Suprapubic skin (tissue), 4 donors: Measurements from ENCODE around the gene MCTP2. TPM values are rescaled to one million over a fixed set of nuclear protein-coding genes. Genes with fewer than 3 reads are reported as not detected.

ENCODE experiments used
- DNase-seq, 2 donors: peaks; one replicate each; pipeline ENCODE4 v3.0.0-alpha.2; 2019; ENCODE audit warnings: low spot score in 2 of 2
- H3K27ac ChIP-seq: fragments of 200-600 bp; sonication (generic); one replicate; pipeline ENCODE4 v1.5.1; 2019
- H3K27me3 ChIP-seq: fragments of 200-600 bp; sonication (generic); one replicate; pipeline ENCODE4 v1.5.1; 2019
- H3K36me3 ChIP-seq: fragments of 200-600 bp; sonication (generic); one replicate; pipeline ENCODE4 v1.5.1; 2019
- H3K4me1 ChIP-seq: fragments of 200-600 bp; sonication (generic); one replicate; pipeline ENCODE4 v1.5.1; 2019
- H3K4me3 ChIP-seq: fragments of 200-600 bp; sonication (generic); one replicate; pipeline ENCODE4 v1.5.1; 2019; ENCODE audit warnings: mild to moderate bottlenecking
- H3K9me3 ChIP-seq: fragments of 200-600 bp; sonication (generic); one replicate; pipeline ENCODE4 v1.5.1; 2019
- CTCF ChIP-seq, 2 donors: fragments of 200-600 bp in 1 of 2; fragments of 450-650 bp in 1 of 2; sonication (generic) in 1 of 2; IDR thresholded peaks; one replicate each; pipeline ENCODE4 v1.5.1; 2016 to 2019; ENCODE audit warnings: antibody characterized with exemption in 2 of 2, mild to moderate bottlenecking in 1 of 2, moderate library complexity in 1 of 2
- EP300 ChIP-seq: sonication (generic); formaldehyde crosslinking; IDR thresholded peaks from one replicate; pipeline ENCODE4 v1.6.1; 2017; ENCODE audit warnings: antibody characterized with exemption
- POLR2A ChIP-seq, 2 donors: fragments of 450-650 bp; IDR thresholded peaks; one replicate each; pipeline ENCODE4 v1.6.1; 2017; ENCODE audit warnings: antibody characterized with exemption in 2 of 2, mild to moderate bottlenecking in 2 of 2, moderate library complexity in 2 of 2
- POLR2AphosphoS5 ChIP-seq, 3 donors: sonication (generic); formaldehyde crosslinking; IDR thresholded peaks; one replicate each; pipeline ENCODE4 v1.6.1; 2017; ENCODE audit warnings: antibody characterized with exemption in 3 of 3
- WGBS: methylation state at CpG from one replicate; pipeline ENCODE4 v1.1.5; 2018; 5-methylcytosine and 5-hydroxymethylcytosine counted together
- total RNA-seq, 4 donors: library from RNA; depleted of rRNA; stranded (reverse); fragments of >200 nt; gene quantifications; one replicate each; pipeline ENCODE4 v1.1.0, GENCODE V29; 2016

Gene MCTP2
- total RNA-seq, 4 donors from 2014 or later = 17.2 to 41.8 (median 20.5) TPM

GRCh38 chr15:94348084-94348483, 116.7 kb downstream of the MCTP2 start:
- WGBS = 52% methylated on average over 2 of the region's 2 CpGs
- no peak overlapping the region for H3K4me3 ChIP-seq
- TF ChIP-seq CTCF (IDR thresholded peaks at IDR 0.05) = no peak
- TF ChIP-seq POLR2A (IDR thresholded peaks at IDR 0.05) = no peak
- TF ChIP-seq EP300 = no peak
- TF ChIP-seq POLR2AphosphoS5 (IDR thresholded peaks at IDR 0.05) = no peak

GRCh38 chr15:94351031-94351535, 119.7 kb downstream of the MCTP2 start:
- WGBS = 93% methylated on average over 1 of the region's 1 CpG
- Histone ChIP-seq H3K9me3 (no peaks in the 10 kb centered on the region), H3K27ac (no peak overlapping the region), H3K27me3 (no peaks in the 10 kb centered on the region), H3K4me1 (no peaks in the 10 kb centered on the region), H3K4me3 (no peak overlapping the region), H3K36me3 (peaks cover 10% of the 10 kb centered on the region)
- no peak for DNase-seq
- TF ChIP-seq POLR2AphosphoS5 (IDR thresholded peaks at IDR 0.05) = no peak
- no peak for TF ChIP-seq CTCF (IDR thresholded peaks at IDR 0.05)
- TF ChIP-seq POLR2A (IDR thresholded peaks at IDR 0.05) = no peak
- TF ChIP-seq EP300 = no peak

More at GRCh38 chr15:94348084-94348483, 116.7 kb downstream of the MCTP2 start:
- Histone ChIP-seq H3K4me1 (no peaks in the 10 kb centered on the region), H3K9me3 (no peaks in the 10 kb centered on the region), H3K36me3 (peaks cover 15% of the 10 kb centered on the region), H3K27me3 (no peaks in the 10 kb centered on the region), H3K27ac (no peak overlapping the region)
- no peak for DNase-seq

GRCh38 chr15:94352636-94353487, 121.5 kb downstream of the MCTP2 start:
- Histone ChIP-seq H3K27ac (no peak overlapping the region), H3K27me3 (no peaks in the 10 kb centered on the region), H3K4me1 (no peaks in the 10 kb centered on the region), H3K4me3 (no peak overlapping the region), H3K36me3 (peaks cover 10% of the 10 kb centered on the region), H3K9me3 (no peaks in the 10 kb centered on the region)
- TF ChIP-seq POLR2AphosphoS5 (IDR thresholded peaks at IDR 0.05) (no peak), EP300 (no peak), POLR2A (IDR thresholded peaks at IDR 0.05) (no peak), CTCF (IDR thresholded peaks at IDR 0.05) (no peak)
- 87% methylated on average over 11 of the region's 11 CpGs for WGBS
- DNase-seq = no peak

- H3K36me3 ChIP-seq = peaks cover 10% of the 10 kb centered on the region
- no peak overlapping the region for H3K27ac ChIP-seq
- H3K4me3 ChIP-seq = no peak overlapping the region
- H3K27me3 ChIP-seq = no peaks in the 10 kb centered on the region
- no peaks in the 10 kb centered on the region for H3K4me1 ChIP-seq
- no peak for TF ChIP-seq EP300
- no peak for TF ChIP-seq CTCF (IDR thresholded peaks at IDR 0.05)
- TF ChIP-seq POLR2A (IDR thresholded peaks at IDR 0.05) = no peak
- no peak for DNase-seq
- no peaks in the 10 kb centered on the region for H3K9me3 ChIP-seq
- 84% methylated on average over 3 of the region's 3 CpGs for WGBS
Observed at GRCh38 chr15:94353488-94353820, 122.1 kb downstream of the MCTP2 start.

- TF ChIP-seq EP300 (no peak), POLR2AphosphoS5 (IDR thresholded peaks at IDR 0.05) (no peak), CTCF (IDR thresholded peaks at IDR 0.05) (no peak), POLR2A (IDR thresholded peaks at IDR 0.05) (no peak)
- Histone ChIP-seq H3K4me1 (no peaks in the 10 kb centered on the region), H3K27me3 (no peaks in the 10 kb centered on the region), H3K4me3 (no peak overlapping the region), H3K36me3 (peaks cover 10% of the 10 kb centered on the region), H3K27ac (no peak overlapping the region), H3K9me3 (no peaks in the 10 kb centered on the region)
- WGBS = 96% methylated on average over 9 of the region's 9 CpGs
- DNase-seq = no peak
Observed at GRCh38 chr15:94354655-94355054, 123.3 kb downstream of the MCTP2 start.
